NCI-H1092 (cell line): ENCODE results near the gene FTMT.
"Not testable (repeated sequence)": the region's sequence is repeated elsewhere in the genome, so short reads cannot be mapped to it uniquely, and the experiment has no call there.

Source experiments
- DNase-seq: peaks from one replicate; lab custom pipeline; 2025; lab: John Stamatoyannopoulos, UW

The FTMT gene

DNA sequence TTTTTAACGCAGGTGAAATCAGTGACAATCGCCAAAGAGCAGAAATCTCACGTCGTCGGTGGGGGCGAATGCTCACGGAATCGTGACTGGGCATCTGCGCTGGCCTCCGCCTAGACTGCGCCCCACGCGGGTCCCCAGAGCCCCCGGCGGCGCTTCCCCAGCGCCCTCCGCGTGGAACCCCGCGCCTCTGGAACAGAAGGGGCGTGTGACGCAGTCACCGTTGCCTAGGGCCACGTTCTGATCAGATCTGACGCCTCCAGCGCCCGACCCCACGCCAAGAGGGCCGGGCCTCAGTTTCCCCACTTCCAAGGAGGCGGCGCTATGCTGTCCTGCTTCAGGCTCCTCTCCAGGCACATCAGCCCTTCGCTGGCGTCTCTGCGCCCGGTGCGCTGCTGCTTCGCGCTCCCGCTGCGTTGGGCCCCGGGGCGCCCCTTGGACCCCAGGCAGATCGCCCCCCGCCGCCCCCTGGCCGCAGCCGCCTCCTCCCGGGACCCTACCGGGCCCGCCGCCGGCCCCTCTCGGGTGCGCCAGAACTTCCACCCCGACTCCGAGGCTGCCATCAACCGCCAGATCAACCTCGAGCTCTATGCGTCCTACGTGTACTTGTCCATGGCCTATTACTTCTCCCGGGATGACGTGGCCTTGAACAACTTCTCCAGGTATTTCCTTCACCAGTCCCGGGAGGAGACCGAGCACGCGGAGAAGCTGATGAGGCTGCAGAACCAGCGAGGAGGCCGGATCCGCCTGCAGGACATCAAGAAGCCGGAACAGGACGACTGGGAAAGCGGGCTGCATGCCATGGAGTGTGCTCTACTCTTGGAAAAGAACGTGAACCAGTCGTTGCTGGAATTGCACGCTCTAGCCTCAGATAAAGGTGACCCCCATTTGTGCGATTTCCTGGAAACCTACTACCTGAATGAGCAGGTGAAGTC, at the start of gene FTMT:
TSS of gene FTMT (plus strand) at position 240 of the 932 bp plus-strand sequence. CDS start at position 322, 82 bp downstream.
- no peak for DNase-seq

GRCh38 chr5:121805251-121805650, 46.4 kb upstream of the FTMT start:
- DNase-seq: not testable (repeated sequence)

DNA sequence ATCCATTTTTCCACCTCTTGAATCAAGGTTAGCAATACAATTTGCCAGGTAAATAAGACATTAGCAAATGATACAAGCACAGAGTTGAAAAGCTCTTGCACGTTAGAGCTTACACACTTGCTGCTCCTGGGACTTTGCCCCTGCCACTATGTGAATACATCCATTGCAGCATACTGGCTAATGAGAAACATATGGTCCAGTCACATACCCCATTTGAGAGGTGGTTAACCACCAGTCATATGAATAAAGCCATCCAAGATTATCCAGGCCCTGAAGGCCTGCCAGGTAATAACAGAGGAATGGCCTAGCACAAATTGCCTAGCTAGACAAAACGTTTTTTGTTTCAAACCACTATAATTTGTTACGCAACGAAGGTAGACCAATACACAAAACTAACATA, 45.8 kb upstream of the FTMT start:
- DNase-seq: no peak

DNA sequence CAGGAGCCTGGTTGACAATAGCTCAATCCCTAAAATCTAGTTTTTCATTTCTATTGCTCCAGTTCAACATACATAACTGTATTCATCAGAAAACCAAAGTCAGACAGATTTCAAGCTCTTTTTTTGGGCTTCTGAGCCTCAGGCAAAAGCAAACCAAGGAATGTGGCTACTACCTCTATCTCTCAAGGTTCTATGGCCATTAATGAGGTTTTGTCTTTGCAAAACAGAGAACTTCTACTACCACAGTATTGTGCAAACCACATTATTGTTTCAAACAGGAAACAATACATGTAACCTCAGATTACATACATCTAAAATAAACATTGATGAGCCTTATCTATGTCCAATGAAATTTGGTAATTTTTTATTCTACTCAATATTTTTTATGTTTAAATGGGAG, 35.5 kb upstream of the FTMT start:
- no peak for DNase-seq

DNA sequence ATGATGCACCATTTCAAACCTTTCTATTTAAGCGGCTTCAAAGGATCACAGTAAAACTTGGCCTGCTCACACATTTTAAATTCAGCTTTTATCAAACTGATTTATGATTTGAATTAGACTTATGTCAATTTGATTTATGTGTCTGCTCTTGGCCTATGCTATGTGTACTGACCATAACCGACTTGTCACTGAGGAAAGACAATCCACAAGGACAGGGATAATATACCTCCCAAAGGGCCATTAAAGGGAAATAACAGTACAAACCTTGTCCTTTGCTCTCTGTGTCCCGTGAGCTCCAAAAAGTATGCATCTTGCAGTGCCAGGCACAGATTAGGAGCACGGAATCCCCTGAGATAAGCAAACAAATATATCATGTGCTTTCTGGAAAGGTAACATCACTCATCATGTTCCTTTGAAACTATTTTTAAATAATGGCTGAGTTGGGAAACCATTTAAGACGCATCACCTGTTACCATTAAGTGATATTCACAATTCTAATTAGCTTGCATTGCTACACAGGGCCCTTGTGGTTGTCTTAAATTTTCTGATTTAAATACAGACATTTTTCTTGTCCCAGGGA, 31.9 kb upstream of the FTMT start:
- no peak for DNase-seq

GRCh38 chr5:121833617-121834016, 18.1 kb upstream of the FTMT start:
- DNase-seq: no peak

DNA sequence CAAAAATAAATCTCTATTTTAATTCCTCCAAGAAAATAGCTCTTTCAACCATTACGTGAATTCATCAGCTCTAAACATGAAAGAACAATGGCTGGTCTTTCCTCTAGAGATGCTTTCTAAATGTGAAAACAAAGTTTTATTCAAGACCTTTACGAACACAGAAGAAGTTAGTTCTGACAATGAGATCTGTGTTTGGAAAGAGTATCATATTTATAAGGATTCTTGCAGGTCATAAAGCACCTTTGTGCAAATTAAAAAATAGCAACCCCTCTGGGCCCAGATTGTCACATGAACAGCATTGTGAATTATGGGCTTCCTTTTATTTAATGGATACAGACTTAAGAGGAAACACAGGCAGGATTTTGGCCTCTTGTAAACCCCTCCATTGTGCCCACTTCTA, 17.7 kb upstream of the FTMT start:
- no peak for DNase-seq

DNA sequence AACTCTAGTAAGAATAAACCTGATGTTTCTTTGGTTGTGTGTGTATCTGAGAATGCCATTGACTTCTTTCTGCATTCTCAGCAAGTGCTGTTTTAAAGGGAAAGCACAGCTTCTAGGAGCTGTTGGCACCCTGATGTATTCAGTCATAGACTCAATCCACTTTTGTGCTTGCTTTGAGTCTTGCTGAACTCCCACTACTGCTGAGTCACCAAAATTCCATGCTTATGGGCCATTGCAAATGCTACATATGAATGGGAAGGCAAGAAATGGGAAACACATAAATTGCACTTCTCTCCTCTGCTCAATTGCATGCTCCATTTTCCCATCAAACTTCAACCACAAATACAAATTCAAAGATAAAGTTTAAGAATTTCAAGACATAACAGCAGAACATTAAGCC, 9.8 kb upstream of the FTMT start:
- no peak for DNase-seq

- DNase-seq: no peak
Observed at GRCh38 chr5:121850272-121850671, 1.4 kb upstream of the FTMT start.

DNA sequence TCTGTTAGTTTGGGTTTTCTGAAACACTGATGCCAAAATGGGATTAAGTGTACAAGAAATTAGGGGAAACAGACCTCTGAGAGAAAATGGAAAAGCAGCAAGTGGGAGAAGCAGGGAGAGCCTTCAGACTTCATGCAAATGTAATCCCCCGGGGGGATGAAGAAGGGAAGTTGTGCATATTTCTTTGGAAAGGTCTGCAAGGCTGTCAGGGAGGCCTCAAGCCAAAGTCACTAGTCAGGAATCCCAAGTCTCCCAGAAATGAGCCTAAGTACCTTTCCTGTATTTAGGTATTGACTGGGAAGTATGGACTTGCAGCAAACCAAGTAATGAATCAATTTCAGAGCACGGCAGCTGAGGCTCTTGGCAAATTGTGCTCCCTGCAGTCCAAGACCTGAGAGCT, 2.2 kb downstream of the FTMT start:
- DNase-seq: no peak

DNA sequence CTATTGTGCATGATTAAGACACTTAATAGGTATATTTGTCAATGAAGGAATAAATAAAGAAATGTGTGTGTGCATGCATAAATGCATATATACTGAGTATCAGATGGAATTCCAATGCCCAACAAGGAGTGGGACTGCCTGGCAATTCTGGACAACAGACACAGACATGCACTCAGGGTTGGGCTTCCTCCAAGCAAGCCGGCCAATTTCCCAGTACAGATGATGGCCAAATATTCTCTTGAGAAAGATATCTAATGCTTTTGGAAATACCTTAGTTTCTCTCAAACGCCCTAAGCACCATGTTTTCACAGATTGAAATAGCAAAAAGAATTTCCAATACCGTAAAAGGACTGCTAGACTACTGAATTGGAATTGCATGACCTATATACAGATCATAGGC, 11.1 kb downstream of the FTMT start:
- DNase-seq: no peak

- DNase-seq: no peak
Observed at GRCh38 chr5:121863753-121864285, 12.1 kb downstream of the FTMT start.

DNA sequence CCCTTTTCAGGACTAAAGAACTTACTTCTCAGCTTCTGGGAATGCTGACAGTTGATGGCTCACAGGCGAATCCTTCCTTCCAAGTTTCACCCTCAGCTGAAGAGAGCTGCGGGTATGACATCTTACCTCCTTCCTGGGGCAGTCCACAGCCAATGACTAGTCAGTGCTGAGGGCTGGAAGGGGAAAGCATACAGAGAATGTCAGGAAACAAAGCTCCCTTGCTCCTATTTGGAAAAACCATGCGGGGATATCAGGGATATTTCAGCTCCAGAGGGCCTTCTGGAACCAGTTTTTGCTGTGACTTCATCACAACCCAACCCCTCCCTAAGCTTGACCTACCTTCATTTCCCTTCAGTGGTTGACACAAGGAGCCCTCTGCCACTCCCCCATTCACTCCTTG, 15.7 kb downstream of the FTMT start:
- DNase-seq: no peak

GRCh38 chr5:121870489-121870888, 18.8 kb downstream of the FTMT start:
- no peak for DNase-seq

DNA sequence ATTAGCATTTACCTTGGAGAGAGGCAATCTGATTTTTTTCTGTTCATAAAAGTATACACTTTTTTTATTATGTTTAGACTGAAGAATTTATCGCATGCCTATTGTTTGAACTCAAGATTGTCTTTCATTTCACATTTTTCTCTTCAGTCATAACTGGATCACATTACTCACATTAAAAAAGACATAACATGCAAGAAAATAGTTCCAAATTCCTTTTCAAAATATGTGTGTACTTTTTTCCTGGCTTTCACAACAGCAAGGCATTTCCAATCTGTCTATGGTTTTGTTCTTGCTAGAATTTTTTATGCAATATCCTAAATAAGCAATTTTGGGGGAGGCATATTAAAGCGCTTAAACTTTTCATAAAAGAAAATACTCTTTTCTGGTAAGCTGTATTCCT, 21.2 kb downstream of the FTMT start:
- DNase-seq: no peak

- no peak for DNase-seq
Observed at GRCh38 chr5:121873409-121873808, 21.7 kb downstream of the FTMT start.

DNA sequence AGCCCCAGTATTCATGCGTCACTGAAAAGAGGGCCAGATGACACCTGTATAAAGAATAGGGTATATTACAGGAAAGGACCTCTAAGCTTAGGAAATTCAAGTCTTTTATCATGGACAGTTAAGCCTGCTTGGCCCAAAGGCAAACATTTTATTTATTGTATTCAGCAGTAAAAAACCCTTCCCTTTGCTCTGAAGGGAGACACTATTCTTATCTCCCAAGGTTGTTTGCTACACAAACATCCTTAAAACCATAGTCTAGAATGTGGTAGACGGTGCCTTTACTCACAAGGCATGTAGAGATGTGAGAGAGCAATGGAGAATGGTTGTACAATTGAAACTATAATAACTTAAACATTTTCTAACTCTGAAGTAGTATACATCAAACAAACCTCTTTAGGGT, 33.9 kb downstream of the FTMT start:
- DNase-seq: no peak

GRCh38 chr5:121887727-121888126, 36.0 kb downstream of the FTMT start:
- no peak for DNase-seq

DNA sequence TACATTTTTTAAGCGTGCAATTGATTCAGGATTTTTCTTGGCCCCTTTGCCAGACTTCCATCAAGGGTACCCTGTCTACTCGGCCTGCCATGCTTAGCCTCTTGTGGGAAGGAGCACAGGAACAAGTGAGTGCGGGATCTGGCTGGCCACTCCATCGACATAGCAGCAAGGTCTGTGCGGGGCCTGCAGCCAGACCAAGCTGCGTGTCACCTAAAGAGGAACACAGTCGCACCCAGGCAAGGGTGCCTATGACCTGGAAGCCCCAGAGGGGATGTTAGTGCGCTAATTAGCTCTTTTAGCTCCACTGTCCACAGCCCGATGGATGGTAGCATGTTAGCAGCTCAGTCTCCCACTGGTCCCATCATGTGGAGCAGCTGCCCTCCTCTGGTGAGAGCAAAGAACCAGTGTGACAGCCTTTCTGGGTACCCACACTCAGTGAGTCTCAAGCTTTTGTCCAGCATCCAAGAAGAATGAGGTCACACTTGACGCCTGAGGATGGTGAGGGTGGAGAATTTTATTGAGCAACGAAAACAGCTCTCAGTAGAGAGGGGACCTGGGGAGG, 38.7 kb downstream of the FTMT start:
- no peak for DNase-seq

GRCh38 chr5:121897341-121897740, 45.7 kb downstream of the FTMT start:
- no peak for DNase-seq

DNA sequence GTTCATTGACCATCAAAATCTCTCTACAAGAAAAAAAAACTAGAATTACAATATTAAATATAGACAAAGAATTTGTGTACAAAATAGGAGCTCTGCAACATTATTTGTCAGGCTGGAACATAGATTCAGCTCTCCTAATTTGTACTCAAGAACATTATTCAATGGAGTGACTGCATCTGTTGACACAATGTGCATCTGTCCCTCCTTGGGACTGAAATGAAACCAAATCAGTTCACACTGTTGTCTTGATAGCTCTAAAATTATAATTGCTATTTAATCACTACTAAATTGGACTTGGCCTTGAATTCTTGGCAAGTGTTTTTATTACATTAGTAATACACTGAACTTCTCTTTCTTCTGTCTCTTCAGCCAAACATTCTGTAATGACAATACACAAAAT, 47.7 kb downstream of the FTMT start:
- no peak for DNase-seq
